Aorta (tissue), 5 donors: ENCODE results near the gene KDM5A. TPM values are rescaled to one million over a fixed set of nuclear protein-coding genes. Genes with fewer than 3 reads are reported as not detected.
"Not testable (repeated sequence)": the region's sequence is repeated elsewhere in the genome, so short reads cannot be mapped to it uniquely, and the experiment has no call there.

Experiments
- ATAC-seq: fragments of 200-7000 bp; cut with Tn5 transposase; one replicate; pipeline ENCODE4 v1.9.1; 2022; ENCODE audit warnings: moderate library complexity; ENCODE audit not compliant: low FRiP score
- DNase-seq, 2 donors: peaks; one replicate each; pipeline ENCODE4 v3.0.0-alpha.2; 2020
- H3K27ac ChIP-seq, 2 donors: one replicate each; pipeline ENCODE4 v1.5.1; 2013; ENCODE audit warnings: low read length in 2 of 2, mild to moderate bottlenecking in 2 of 2, moderate library complexity in 2 of 2, control low read depth in 1 of 2, inconsistent platforms in 1 of 2, low read depth in 1 of 2
- H3K27me3 ChIP-seq, 2 donors: one replicate each; pipeline ENCODE4 v1.6.1; 2013; ENCODE audit warnings: control low read depth in 1 of 2, low read length in 1 of 2, mild to moderate bottlenecking in 1 of 2, moderate library complexity in 1 of 2; ENCODE audit not compliant: insufficient read depth in 2 of 2, control insufficient read depth in 1 of 2
- H3K36me3 ChIP-seq, 2 donors: one replicate each; pipeline ENCODE4 v1.6.1; 2013; ENCODE audit warnings: control low read depth in 1 of 2, low read length in 1 of 2, mild to moderate bottlenecking in 1 of 2; ENCODE audit not compliant: insufficient read depth in 2 of 2, control insufficient read depth in 1 of 2
- H3K4me1 ChIP-seq, 2 donors: one replicate each; pipeline ENCODE4 v1.6.1; 2013; ENCODE audit warnings: low read length in 2 of 2, control low read depth in 1 of 2, mild to moderate bottlenecking in 1 of 2, moderate library complexity in 1 of 2; ENCODE audit not compliant: insufficient read depth in 2 of 2, control insufficient read depth in 1 of 2
- H3K4me3 ChIP-seq, 2 donors: one replicate each; pipeline ENCODE4 v1.5.1; 2013; ENCODE audit warnings: low read length in 2 of 2, control low read depth in 1 of 2, mild to moderate bottlenecking in 1 of 2
- H3K9me3 ChIP-seq: one replicate; pipeline ENCODE4 v1.6.1; 2013; ENCODE audit warnings: mild to moderate bottlenecking, low read length; ENCODE audit not compliant: control insufficient read depth
- WGBS, 2 donors: extraction: QIAGEN DNeasy Blood & Tissue Kit; methylation state at CpG; one replicate each; pipeline ENCODE4 v1.1.7; 2013; 5-methylcytosine and 5-hydroxymethylcytosine counted together
- intact Hi-C, 2 donors: fragments of 100-400 bp; cut with DNase I; formaldehyde crosslinking; loops; one replicate each; pipeline versions ENCODE4 v1.14.2 to v1.15.0; 2022
- long read RNA-seq, 2 donors: library from polyadenylated mRNA; unstranded; transcript quantifications; one replicate each; pipeline ENCODE4 v2.0.0, GENCODE V29; 2020 to 2021
- polyA plus RNA-seq, 2 donors: library from polyadenylated mRNA; stranded (reverse); fragments of 200-250 nt; gene quantifications; one replicate each; pipeline ENCODE4 v1.2.3, GENCODE V29; 2013
- total RNA-seq, 2 donors: library from RNA; stranded (reverse); fragmentation: NEBNext Ultra II Directional; extraction: Animal tissue kit (Norgen Biotek cat#: 25700); gene quantifications; one replicate each; pipeline ENCODE4 v1.2.1, GENCODE V29; 2021
- donor health status: healthy with polysubstance abuse.
- donor health status: Bipolar disorder and iron deficiency.
- donor health status: DM: no; HTN: no; CAD: no.
- donor health status: DM: no; HTN: no; CAD: no.
- donor health status: DM: yes; HTN: yes; CAD: no.

KDM5A gene
- total RNA-seq (10 to 100 TPM; 60.1 to 90.5 TPM), polyA plus RNA-seq (10 to 100 TPM in 1 of 2 donors, 1 to 10 TPM in 1; 6.6 to 13.6 TPM)
- long read RNA-seq, donor 1, partial matches to known transcripts, result 91 of 111 reads
- long read RNA-seq, donor 1, other reads (novel, unspliced or antisense), result 20 of 111 reads
- long read RNA-seq, donor 2, transcript KDM5A-203 (2 exons, 401 nt), result major isoform, 63 of 101 reads
- long read RNA-seq, donor 2, partial matches to known transcripts, result 28 of 101 reads
- long read RNA-seq, donor 2, other reads (novel, unspliced or antisense), result 10 of 101 reads

GRCh38 chr12:389142-390096 lies at the start of gene KDM5A:
TSS of gene KDM5A (minus strand) at chr12:389320. CDS start at chr12:389091, 229 bp downstream.
- peak; percentile 94 to 96 for DNase-seq
- Histone ChIP-seq H3K4me1 (no peaks in the 10 kb centered on the region), H3K27me3 (no peaks in the 10 kb centered on the region), H3K27ac (peak within 1 kb of the TSS; percentile 88 to 95), H3K36me3 (no peaks in the 10 kb centered on the region), H3K9me3 (no peaks in the 10 kb centered on the region), H3K4me3 (peak within 1 kb of the TSS; percentile 92 to 98)
- WGBS, 2 donors, result 1% methylated on average over 52 to 53 of the region's 53 CpGs
- ATAC-seq, result peak; percentile 99
- intact Hi-C loops, result loop anchor here in 1 of 2 donors (1.0 kb wide), 1 partner anchor 12 kb away; the partner anchor contains the start of gene CCDC77

GRCh38 chr12:435737-436136 lies 46.6 kb upstream of the KDM5A start:
- 95 to 97% methylated on average over 2 of the region's 2 CpGs for WGBS, 2 donors
- H3K27ac ChIP-seq, H3K9me3 ChIP-seq, DNase-seq, H3K27me3 ChIP-seq, intact Hi-C loops, H3K4me3 ChIP-seq, H3K36me3 ChIP-seq, ATAC-seq, H3K4me1 ChIP-seq: not testable (repeated sequence)

DNA sequence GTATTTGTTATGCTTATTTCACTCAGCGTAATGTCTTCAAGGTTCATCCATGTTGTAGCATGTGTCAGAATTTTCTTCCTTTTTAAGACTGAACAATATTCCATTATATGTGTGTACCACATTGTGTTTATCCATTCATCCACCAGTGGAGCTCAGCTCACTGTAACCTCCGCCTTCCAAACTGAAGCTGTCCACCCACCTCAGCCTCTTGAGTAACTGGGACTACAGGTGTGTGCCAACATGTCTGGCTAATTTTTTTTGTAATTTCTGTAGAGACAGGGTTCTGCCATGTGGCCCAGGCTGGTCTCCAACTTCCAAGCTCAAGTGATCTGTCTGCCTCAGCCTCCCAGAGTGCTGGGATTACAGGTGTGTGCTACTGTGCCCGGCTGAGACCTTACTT lies 33.4 kb upstream of the KDM5A start:
- no peaks in the 10 kb centered on the region for H3K9me3 ChIP-seq
- H3K27me3 ChIP-seq, result no peaks in the 10 kb centered on the region
- 93 to 94% methylated on average over 3 of the region's 3 CpGs for WGBS, 2 donors
- no peak for DNase-seq
- H3K27ac ChIP-seq, result no peak overlapping the region
- no peak overlapping the region for H3K4me3 ChIP-seq
- intact Hi-C loops, result no loop called here
- no peaks in the 10 kb centered on the region for H3K4me1 ChIP-seq
- no peak for ATAC-seq
- peaks cover 0 to 2% of the 10 kb centered on the region in 2 donors for H3K36me3 ChIP-seq

- WGBS, 2 donors, result 97% methylated on average over 6 of the region's 6 CpGs
- intact Hi-C loops, result no loop called here
- ATAC-seq (no peak), DNase-seq (no peak)
- no peak overlapping the region for H3K4me3 ChIP-seq
- H3K9me3 ChIP-seq, result no peaks in the 10 kb centered on the region
- H3K36me3 ChIP-seq, result peaks cover 0 to 2% of the 10 kb centered on the region in 2 donors
- no peak overlapping the region for H3K27ac ChIP-seq
- no peaks in the 10 kb centered on the region for H3K4me1 ChIP-seq
- H3K27me3 ChIP-seq, result no peaks in the 10 kb centered on the region
Observed at GRCh38 chr12:418432-418831, 29.3 kb upstream of the KDM5A start.

DNA sequence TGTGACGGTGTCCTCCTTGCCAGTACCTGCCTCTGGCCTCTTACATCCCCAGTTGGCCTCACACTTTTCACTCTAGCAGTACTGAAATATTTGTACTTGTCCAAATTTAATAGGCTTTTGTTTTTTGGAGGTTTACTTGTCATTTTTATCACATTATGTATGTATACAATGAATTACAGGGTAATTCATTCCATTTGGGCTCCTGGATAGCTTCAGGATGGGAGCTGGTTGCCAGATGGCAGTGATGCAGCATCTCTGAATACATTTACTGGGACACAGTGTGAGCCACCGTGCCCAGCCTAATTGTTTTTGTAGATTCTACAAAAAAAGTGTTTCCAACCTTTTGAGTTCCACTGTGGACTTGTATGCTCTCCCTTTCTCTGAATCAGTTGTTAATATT lies 25.7 kb upstream of the KDM5A start:
- no peak for ATAC-seq
- Histone ChIP-seq H3K4me1 (no peaks in the 10 kb centered on the region), H3K36me3 (peaks cover 0 to 2% of the 10 kb centered on the region in 2 donors), H3K27me3 (no peaks in the 10 kb centered on the region), H3K27ac (no peak overlapping the region), H3K9me3 (no peaks in the 10 kb centered on the region), H3K4me3 (no peak overlapping the region)
- 84 to 88% methylated on average over 2 of the region's 2 CpGs for WGBS, 2 donors
- intact Hi-C loops, result no loop called here
- no peak for DNase-seq

DNA sequence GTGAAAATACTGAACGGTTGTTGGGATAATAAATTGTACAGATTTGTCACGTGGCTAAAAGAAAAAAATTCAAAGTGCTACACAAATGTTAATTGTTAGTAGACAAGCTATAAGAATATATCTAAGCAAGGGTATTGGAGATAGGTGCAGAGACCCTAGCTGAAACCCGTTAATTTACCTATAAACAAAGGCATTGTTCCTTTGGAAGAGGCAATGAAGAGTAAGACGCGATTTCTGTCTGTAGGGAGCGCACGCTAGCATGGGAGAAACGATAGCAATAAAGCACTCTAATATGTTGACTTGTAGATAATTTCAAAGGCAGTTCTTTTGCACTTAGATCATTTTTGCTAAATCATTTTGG lies 12.9 kb upstream of the KDM5A start:
- intact Hi-C loops, result no loop called here

GRCh38 chr12:401235-402028 lies 12.3 kb upstream of the KDM5A start, which contains the start of gene CCDC77:
TSS of gene CCDC77 (plus strand) at chr12:401644. CDS start at chr12:409384, 7,740 bp downstream.
- intact Hi-C loops, result loop anchor here in 1 of 2 donors (1.0 kb wide), 1 partner anchor 12 kb away; the partner anchor contains the start of gene KDM5A
- Histone ChIP-seq H3K27me3 (no peaks in the 10 kb centered on the region), H3K27ac (peak within 1 kb of the TSS in 1 of 2 donors; percentile 21)

More for the DNA sequence above, 12.9 kb upstream of the KDM5A start:
- Histone ChIP-seq H3K36me3 (no peaks in the 10 kb centered on the region), H3K4me3 (peak overlapping the region; percentile 57 to 60), H3K4me1 (no peaks in the 10 kb centered on the region), H3K27me3 (no peaks in the 10 kb centered on the region), H3K9me3 (no peaks in the 10 kb centered on the region), H3K27ac (no peak overlapping the region)
- 0 to 1% methylated on average over 8 of the region's 8 CpGs for WGBS, 2 donors
- DNase-seq, result no peak
- no peak for ATAC-seq

GRCh38 chr12:400828-401227 lies 11.7 kb upstream of the KDM5A start:
- WGBS, 2 donors, result 60 to 63% methylated on average over 8 of the region's 8 CpGs
- Histone ChIP-seq H3K9me3 (no peaks in the 10 kb centered on the region), H3K4me1 (no peaks in the 10 kb centered on the region), H3K27me3 (no peaks in the 10 kb centered on the region), H3K36me3 (no peaks in the 10 kb centered on the region), H3K4me3 (peak overlapping the region; percentile 40 to 50), H3K27ac (no peak overlapping the region)
- intact Hi-C loops, result loop anchor here in 1 of 2 donors (1.0 kb wide), 1 partner anchor 12 kb away; the partner anchor contains the start of gene KDM5A
- no peak for ATAC-seq
- no peak for DNase-seq

More at GRCh38 chr12:401235-402028, 12.3 kb upstream of the KDM5A start, which contains the start of gene CCDC77:
- ATAC-seq (peak; percentile 100), DNase-seq (peak; percentile 92 to 94)
- Histone ChIP-seq H3K4me1 (no peaks in the 10 kb centered on the region), H3K9me3 (no peaks in the 10 kb centered on the region), H3K4me3 (peak within 1 kb of the TSS; percentile 57 to 60), H3K36me3 (no peaks in the 10 kb centered on the region)
- WGBS, 2 donors, result 0% methylated on average over 45 of the region's 45 CpGs
